Mesenteric fat pad (tissue), 1 donor: ENCODE measurements around the gene SSX4. TPM values are rescaled to one million over a fixed set of nuclear protein-coding genes. Genes with fewer than 3 reads are reported as not detected.
"Not testable (repeated sequence)": the region's sequence is repeated elsewhere in the genome, so short reads cannot be mapped to it uniquely, and the experiment has no call there.

Experiments
- DNase-seq: peaks from one replicate; pipeline ENCODE4 v3.0.0-alpha.2; 2020; ENCODE audit warnings: low spot score
- long read RNA-seq: library from polyadenylated mRNA; unstranded; transcript quantifications from one replicate; pipeline ENCODE4 v2.0.0, GENCODE V29; 2020
- total RNA-seq: library from RNA; stranded (reverse); fragmentation: NEBNext Ultra II Directional; extraction: Animal tissue kit (Norgen Biotek cat#: 25700); gene quantifications from one replicate; pipeline ENCODE4 v1.2.1, GENCODE V29; 2021
- donor health status: DM: yes; HTN: yes; CAD: no.

SSX4 gene
- total RNA-seq = not detected
- long read RNA-seq = 0 reads

GRCh38 chrX:48383239-48383638 lies at the start of gene SSX4:
Gene SSX4, plus strand, starts transcription at chrX:48383539. Its CDS starts 515 bp downstream, at chrX:48384054.
- not testable (repeated sequence) for DNase-seq

DNA sequence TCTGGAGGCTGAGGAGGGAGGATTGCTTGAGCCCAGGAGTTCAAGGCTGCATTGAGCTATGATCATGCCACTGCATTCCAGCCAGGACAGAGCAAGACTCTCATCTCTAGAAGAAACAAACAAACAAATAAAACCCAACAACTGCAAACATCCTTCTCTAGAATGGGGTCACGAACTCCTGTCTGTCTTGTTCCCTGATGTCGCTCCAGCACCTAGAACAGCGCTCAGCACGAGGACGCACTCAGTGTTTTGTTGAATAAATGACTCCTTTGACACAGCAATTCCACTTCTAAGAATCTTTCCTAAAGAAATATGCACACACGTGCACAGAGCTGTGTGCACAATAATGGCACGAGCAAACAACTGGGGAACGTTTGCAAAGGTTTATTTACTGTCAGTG lies 37.3 kb upstream of the SSX4 start:
- DNase-seq = not testable (repeated sequence)

DNA sequence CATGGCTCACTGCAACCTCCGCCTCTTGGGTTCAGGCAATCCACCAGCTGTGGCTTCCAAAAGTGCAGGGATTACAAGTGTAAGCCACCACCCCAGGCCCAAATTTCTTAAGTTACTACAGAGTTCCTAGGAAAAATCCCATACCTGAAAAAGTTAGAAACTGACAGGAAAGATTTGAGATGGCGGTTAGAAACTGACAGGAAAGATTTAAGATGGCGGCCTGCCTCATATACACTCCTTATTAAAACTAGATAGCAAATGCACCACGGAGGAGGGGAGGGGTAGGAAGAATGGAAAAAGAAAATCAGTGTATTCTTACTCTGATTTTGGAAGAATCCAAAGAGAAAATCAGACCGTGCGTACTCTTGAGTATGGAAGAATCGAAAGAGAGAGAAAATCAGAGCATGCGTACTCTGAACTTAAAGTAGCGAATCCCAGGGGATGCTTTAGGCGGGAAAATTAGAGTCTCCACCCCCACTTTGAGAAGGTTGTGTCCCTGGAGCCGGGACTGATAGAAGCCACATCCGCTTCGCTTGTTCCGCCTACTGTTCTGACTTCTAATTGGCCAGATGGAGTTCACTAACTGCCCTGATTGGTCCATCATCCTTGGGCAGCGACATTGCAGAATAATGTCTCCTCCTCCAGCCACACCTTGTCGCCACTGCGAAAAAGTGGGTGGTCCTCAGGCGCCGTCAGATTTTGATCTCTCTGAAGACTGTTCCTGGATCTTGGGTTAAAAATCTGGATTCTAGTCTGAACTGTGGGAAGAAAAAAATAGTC lies 26.8 kb upstream of the SSX4 start, which contains the start of gene SSX3:
Gene SSX3, minus strand, starts transcription at position 389 of the 780 bp plus-strand sequence. CDS start 1,454 bp downstream, outside the sequence.
- DNase-seq = not testable (repeated sequence)

- DNase-seq = no peak
Observed at GRCh38 chrX:48357681-48358080, 25.7 kb upstream of the SSX4 start.

DNA sequence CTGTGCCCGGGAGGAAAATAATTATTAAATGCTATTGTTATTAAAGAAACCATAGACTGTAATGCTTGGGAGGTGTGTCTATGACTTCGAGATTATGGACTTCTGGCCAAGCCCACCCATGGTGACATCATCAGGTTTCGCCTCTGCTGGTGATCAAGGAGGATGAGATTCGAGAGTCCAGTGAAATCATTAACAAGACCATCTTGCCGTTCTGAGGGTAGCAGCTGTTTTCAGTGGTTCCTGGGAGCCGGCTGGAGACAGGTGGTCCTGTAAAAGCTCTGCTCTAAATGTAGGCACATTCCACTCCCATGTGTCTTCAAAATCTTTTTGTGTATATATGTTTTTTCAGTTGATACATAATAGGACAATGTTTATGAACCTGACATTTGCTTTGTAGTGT lies 24.1 kb upstream of the SSX4 start:
- DNase-seq = not testable (repeated sequence)

- DNase-seq = not testable (repeated sequence)
Observed at GRCh38 chrX:48367717-48368408, 15.5 kb upstream of the SSX4 start.

DNA sequence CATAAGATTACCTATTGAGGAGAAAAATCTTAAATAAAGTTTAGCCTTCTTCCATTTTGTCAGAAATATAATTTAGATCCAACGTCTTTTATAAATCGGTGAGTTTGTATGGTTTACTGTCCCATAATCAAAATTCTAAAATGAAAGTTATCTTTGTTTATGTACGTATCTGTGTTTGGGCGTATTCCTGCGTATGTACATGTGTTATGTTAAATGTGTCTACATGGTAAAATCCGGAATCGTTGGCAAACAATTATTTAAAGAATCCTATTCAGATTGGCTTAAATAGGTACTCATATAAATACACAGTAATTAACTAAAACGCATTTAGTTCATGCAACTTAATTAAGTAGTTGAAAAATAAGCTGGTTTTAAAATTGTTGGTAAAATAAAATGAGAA lies 12.9 kb upstream of the SSX4 start:
- DNase-seq = not testable (repeated sequence)

GRCh38 chrX:48396931-48397330 lies 13.6 kb downstream of the SSX4 start:
- not testable (repeated sequence) for DNase-seq

DNA sequence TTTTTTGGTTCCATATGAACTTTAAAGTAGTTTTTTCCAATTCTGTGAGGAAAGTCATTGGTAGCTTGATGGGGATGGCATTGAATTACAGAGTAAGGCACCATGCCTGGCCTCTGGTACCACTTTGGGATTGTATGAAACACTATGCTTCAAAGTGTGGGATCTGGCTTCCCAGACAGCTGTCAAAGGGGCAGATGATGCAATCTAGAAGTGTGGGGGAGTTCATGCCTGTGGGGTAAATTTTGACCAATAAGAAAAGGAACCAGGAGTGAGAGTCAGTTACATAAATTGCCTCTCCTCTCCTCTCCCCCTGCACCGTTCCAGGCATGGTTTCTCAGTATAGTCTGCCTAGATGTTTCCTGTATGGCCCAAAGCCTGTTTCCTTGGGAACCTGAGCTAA lies 14.5 kb downstream of the SSX4 start:
- DNase-seq = not testable (repeated sequence)

- DNase-seq = not testable (repeated sequence)
Observed at GRCh38 chrX:48411860-48412259, 28.5 kb downstream of the SSX4 start, which contains the start of gene SSX4B. Gene SSX4B, minus strand, starts transcription at chrX:48411960. Its CDS starts 588 bp downstream, at chrX:48411372.

GRCh38 chrX:48427027-48427716 lies 43.8 kb downstream of the SSX4 start:
- not testable (repeated sequence) for DNase-seq

GRCh38 chrX:48429606-48430005 lies 46.3 kb downstream of the SSX4 start:
- not testable (repeated sequence) for DNase-seq

GRCh38 chrX:48430166-48430565 lies 46.8 kb downstream of the SSX4 start:
- not testable (repeated sequence) for DNase-seq

GRCh38 chrX:48433713-48434112 lies 50.4 kb downstream of the SSX4 start:
- not testable (repeated sequence) for DNase-seq

Other genes starting within 250 kb of the SSX4 start
- gene SSX5, start 186.7 kb upstream of the SSX4 start, total RNA-seq = not detected
- not detected for gene SSX1, start 128.1 kb upstream of the SSX4 start, total RNA-seq
- not detected for gene SSX3, start 26.8 kb upstream of the SSX4 start, total RNA-seq
- not detected for gene SSX4B, start 28.4 kb downstream of the SSX4 start, total RNA-seq
- 4.4 TPM for gene SLC38A5, start 86.7 kb downstream of the SSX4 start, total RNA-seq
- gene FTSJ1, start 92.7 kb downstream of the SSX4 start, total RNA-seq = 40.4 TPM
- 7.8 TPM for gene PORCN, start 125.5 kb downstream of the SSX4 start, total RNA-seq
- 18.8 TPM for gene EBP, start 138.3 kb downstream of the SSX4 start, total RNA-seq
- 19.9 TPM for gene TBC1D25, start 156.2 kb downstream of the SSX4 start, total RNA-seq
- gene RBM3, start 190.9 kb downstream of the SSX4 start, total RNA-seq = 343 TPM
- 96.9 TPM for gene WDR13, start 214.0 kb downstream of the SSX4 start, total RNA-seq